Central memory CD8-positive, alpha-beta T cell (primary cell): Measurements from ENCODE around the gene KLHL29.

ENCODE experiments used
- ATAC-seq: fragments of 150-1000 bp; cut with Tn5 transposase; replicated peaks from 2 replicates; pipeline ENCODE4 v1.10.0; 2022; ENCODE audit warnings: mild to moderate bottlenecking, moderate FRiP score, moderate number of reproducible peaks; ENCODE audit not compliant: poor library complexity, severe bottlenecking; ENCODE audit errors: extremely low read depth
- DNase-seq, 2 donors: peaks; one replicate each; pipeline ENCODE4 v3.0.0; 2021; ENCODE audit warnings: low spot score in 2 of 2
- H3K27ac Mint-ChIP-seq: one replicate; pipeline ENCODE4 v1.8.0; 2022; ENCODE audit warnings: low read depth, mild to moderate bottlenecking, moderate library complexity, mixed read lengths
- H3K27me3 Mint-ChIP-seq: one replicate; pipeline ENCODE4 v1.8.0; 2022; ENCODE audit warnings: mixed read lengths
- H3K36me3 Mint-ChIP-seq: one replicate; pipeline ENCODE4 v1.8.0; 2022; ENCODE audit warnings: mild to moderate bottlenecking, moderate library complexity, mixed read lengths; ENCODE audit not compliant: insufficient read depth
- H3K4me1 Mint-ChIP-seq: one replicate; pipeline ENCODE4 v1.8.0; 2022; ENCODE audit warnings: mixed read lengths
- H3K4me3 Mint-ChIP-seq: one replicate; pipeline ENCODE4 v1.8.0; 2022; ENCODE audit warnings: mild to moderate bottlenecking, moderate library complexity, mixed read lengths
- H3K9me3 Mint-ChIP-seq: one replicate; pipeline ENCODE4 v1.8.0; 2022; ENCODE audit warnings: mixed read lengths

KLHL29 gene

GRCh38 chr2:23681356-23682140 lies 296.6 kb downstream of the KLHL29 start:
- H3K4me1 Mint-ChIP-seq = peaks cover 5% of the 10 kb centered on the region
- no peak overlapping the region for H3K4me3 Mint-ChIP-seq
- peaks cover 2% of the 10 kb centered on the region for H3K36me3 Mint-ChIP-seq
- ATAC-seq (no peak), DNase-seq (no peak)
- H3K27ac Mint-ChIP-seq = no peak overlapping the region
- peaks cover 15% of the 10 kb centered on the region for H3K27me3 Mint-ChIP-seq
- peaks cover 1% of the 10 kb centered on the region for H3K9me3 Mint-ChIP-seq

GRCh38 chr2:23682481-23682880 lies 297.5 kb downstream of the KLHL29 start:
- Mint-ChIP-seq H3K27ac (no peak overlapping the region), H3K4me1 (peaks cover 10% of the 10 kb centered on the region), H3K27me3 (peaks cover 10% of the 10 kb centered on the region), H3K9me3 (no peaks in the 10 kb centered on the region), H3K36me3 (peaks cover 2% of the 10 kb centered on the region), H3K4me3 (no peak overlapping the region)
- DNase-seq = no peak
- ATAC-seq = no peak

GRCh38 chr2:23683001-23683400 lies 298.0 kb downstream of the KLHL29 start:
- H3K36me3 Mint-ChIP-seq = peaks cover 2% of the 10 kb centered on the region

GRCh38 chr2:23684395-23685176 lies 299.6 kb downstream of the KLHL29 start:
- Mint-ChIP-seq H3K4me3 (no peak overlapping the region), H3K27ac (peak overlapping the region; percentile 22), H3K36me3 (peaks cover 2% of the 10 kb centered on the region), H3K27me3 (peaks cover 5% of the 10 kb centered on the region), H3K9me3 (no peaks in the 10 kb centered on the region), H3K4me1 (peaks cover 12% of the 10 kb centered on the region)
- DNase-seq (no peak), ATAC-seq (no peak)

More at GRCh38 chr2:23683001-23683400, 298.0 kb downstream of the KLHL29 start:
- ATAC-seq (no peak), DNase-seq (no peak)
- peaks cover 10% of the 10 kb centered on the region for H3K27me3 Mint-ChIP-seq
- H3K4me1 Mint-ChIP-seq = peaks cover 12% of the 10 kb centered on the region
- H3K27ac Mint-ChIP-seq = no peak overlapping the region
- no peaks in the 10 kb centered on the region for H3K9me3 Mint-ChIP-seq
- no peak overlapping the region for H3K4me3 Mint-ChIP-seq

- DNase-seq (no peak), ATAC-seq (no peak)
- no peak overlapping the region for H3K27ac Mint-ChIP-seq
- H3K4me1 Mint-ChIP-seq = peaks cover 12% of the 10 kb centered on the region
- no peaks in the 10 kb centered on the region for H3K9me3 Mint-ChIP-seq
- peaks cover 2% of the 10 kb centered on the region for H3K36me3 Mint-ChIP-seq
- H3K4me3 Mint-ChIP-seq = no peak overlapping the region
- no peaks in the 10 kb centered on the region for H3K27me3 Mint-ChIP-seq
Measured at GRCh38 chr2:23685181-23685580, 300.2 kb downstream of the KLHL29 start.

- peaks cover 3% of the 10 kb centered on the region for H3K36me3 Mint-ChIP-seq
- H3K27ac Mint-ChIP-seq = no peak overlapping the region
- no peak for ATAC-seq
- no peak for DNase-seq
- H3K27me3 Mint-ChIP-seq = no peaks in the 10 kb centered on the region
- no peaks in the 10 kb centered on the region for H3K9me3 Mint-ChIP-seq
- H3K4me3 Mint-ChIP-seq = no peak overlapping the region
- H3K4me1 Mint-ChIP-seq = peaks cover 12% of the 10 kb centered on the region
Measured at GRCh38 chr2:23685706-23686105, 300.7 kb downstream of the KLHL29 start.

GRCh38 chr2:23686405-23687029 lies 301.5 kb downstream of the KLHL29 start:
- no peaks in the 10 kb centered on the region for H3K9me3 Mint-ChIP-seq
- H3K4me1 Mint-ChIP-seq = peaks cover 12% of the 10 kb centered on the region
- no peaks in the 10 kb centered on the region for H3K27me3 Mint-ChIP-seq
- peak overlapping the region; percentile 48 for H3K27ac Mint-ChIP-seq
- no peak overlapping the region for H3K4me3 Mint-ChIP-seq
- H3K36me3 Mint-ChIP-seq = peaks cover 3% of the 10 kb centered on the region
- DNase-seq (no peak), ATAC-seq (no peak)

GRCh38 chr2:23687214-23687613 lies 302.2 kb downstream of the KLHL29 start:
- ATAC-seq (no peak), DNase-seq (no peak)

GRCh38 chr2:23687713-23688112 lies 302.7 kb downstream of the KLHL29 start:
- peaks cover 12% of the 10 kb centered on the region for H3K4me1 Mint-ChIP-seq
- no peak overlapping the region for H3K27ac Mint-ChIP-seq
- H3K27me3 Mint-ChIP-seq = no peaks in the 10 kb centered on the region
- no peaks in the 10 kb centered on the region for H3K9me3 Mint-ChIP-seq
- no peak for ATAC-seq
- peaks cover 3% of the 10 kb centered on the region for H3K36me3 Mint-ChIP-seq
- DNase-seq = no peak
- no peak overlapping the region for H3K4me3 Mint-ChIP-seq

More at GRCh38 chr2:23687214-23687613, 302.2 kb downstream of the KLHL29 start:
- Mint-ChIP-seq H3K27ac (no peak overlapping the region), H3K4me3 (no peak overlapping the region), H3K27me3 (no peaks in the 10 kb centered on the region), H3K4me1 (peaks cover 12% of the 10 kb centered on the region), H3K36me3 (peaks cover 3% of the 10 kb centered on the region), H3K9me3 (no peaks in the 10 kb centered on the region)

GRCh38 chr2:23688486-23689130 lies 303.6 kb downstream of the KLHL29 start:
- peaks cover 3% of the 10 kb centered on the region for H3K36me3 Mint-ChIP-seq
- DNase-seq = no peak
- H3K27ac Mint-ChIP-seq = no peak overlapping the region
- H3K27me3 Mint-ChIP-seq = no peaks in the 10 kb centered on the region
- no peaks in the 10 kb centered on the region for H3K9me3 Mint-ChIP-seq
- H3K4me1 Mint-ChIP-seq = peaks cover 12% of the 10 kb centered on the region
- ATAC-seq = no peak
- H3K4me3 Mint-ChIP-seq = no peak overlapping the region

GRCh38 chr2:23689131-23689700 lies 304.2 kb downstream of the KLHL29 start:
- Mint-ChIP-seq H3K27ac (peak overlapping the region; percentile 32), H3K36me3 (peaks cover 5% of the 10 kb centered on the region), H3K4me3 (no peak overlapping the region), H3K9me3 (no peaks in the 10 kb centered on the region), H3K27me3 (no peaks in the 10 kb centered on the region), H3K4me1 (peaks cover 12% of the 10 kb centered on the region)
- no peak for DNase-seq
- ATAC-seq = no peak

- Mint-ChIP-seq H3K27ac (peak overlapping the region; percentile 32), H3K4me1 (peaks cover 12% of the 10 kb centered on the region), H3K9me3 (no peaks in the 10 kb centered on the region), H3K4me3 (no peak overlapping the region), H3K36me3 (peaks cover 6% of the 10 kb centered on the region), H3K27me3 (no peaks in the 10 kb centered on the region)
- ATAC-seq (no peak), DNase-seq (no peak)
Measured at GRCh38 chr2:23689891-23690290, 304.9 kb downstream of the KLHL29 start.
